ENCODE results near the gene WDTC1. TPM values are rescaled to one million over a fixed set of nuclear protein-coding genes. Genes with fewer than 3 reads are reported as not detected.
A peak's percentile ranks its signal among the peaks of the same experiment; 100 is the strongest.

Gene WDTC1
- total RNA-seq, 6 experiments from 2014 or later: 17.6 to 22.7 (median 19.8) TPM

DNA sequence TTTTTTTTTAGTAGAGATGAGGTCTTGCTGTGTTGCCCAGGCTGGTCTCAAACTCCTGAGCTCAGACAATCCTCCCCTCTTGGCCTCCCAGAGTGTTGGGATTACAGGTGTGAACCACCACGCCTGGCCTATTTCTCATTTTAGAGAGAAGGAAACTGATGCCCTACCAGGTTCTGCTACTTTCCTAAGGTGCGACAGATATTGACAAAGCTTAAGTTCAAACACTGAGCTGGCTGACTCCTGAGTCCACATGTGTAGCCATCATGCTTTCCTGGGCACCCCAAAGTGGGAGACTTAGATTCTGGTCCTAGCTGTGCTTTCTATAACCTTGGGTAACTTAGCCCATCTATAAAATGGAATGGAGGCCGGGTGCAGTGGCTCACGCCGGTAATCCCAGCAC, 82.4 kb downstream of the WDTC1 start:
- no peak for ATAC-seq
- H3K36me3 ChIP-seq: no peaks in the 10 kb centered on the region
- WGBS (ENCODE audit: insufficient coverage, low coverage, low lambda C conversion rate, missing lambda C conversion rate): 90% methylated on average over 2 of the region's 5 CpGs
- H3K9me3 ChIP-seq: no peaks in the 10 kb centered on the region
- no peak overlapping the region for H3K4me3 ChIP-seq
- no peak for DNase-seq
- no peaks in the 10 kb centered on the region for H3K27me3 ChIP-seq
- TF ChIP-seq, protein P1, sequence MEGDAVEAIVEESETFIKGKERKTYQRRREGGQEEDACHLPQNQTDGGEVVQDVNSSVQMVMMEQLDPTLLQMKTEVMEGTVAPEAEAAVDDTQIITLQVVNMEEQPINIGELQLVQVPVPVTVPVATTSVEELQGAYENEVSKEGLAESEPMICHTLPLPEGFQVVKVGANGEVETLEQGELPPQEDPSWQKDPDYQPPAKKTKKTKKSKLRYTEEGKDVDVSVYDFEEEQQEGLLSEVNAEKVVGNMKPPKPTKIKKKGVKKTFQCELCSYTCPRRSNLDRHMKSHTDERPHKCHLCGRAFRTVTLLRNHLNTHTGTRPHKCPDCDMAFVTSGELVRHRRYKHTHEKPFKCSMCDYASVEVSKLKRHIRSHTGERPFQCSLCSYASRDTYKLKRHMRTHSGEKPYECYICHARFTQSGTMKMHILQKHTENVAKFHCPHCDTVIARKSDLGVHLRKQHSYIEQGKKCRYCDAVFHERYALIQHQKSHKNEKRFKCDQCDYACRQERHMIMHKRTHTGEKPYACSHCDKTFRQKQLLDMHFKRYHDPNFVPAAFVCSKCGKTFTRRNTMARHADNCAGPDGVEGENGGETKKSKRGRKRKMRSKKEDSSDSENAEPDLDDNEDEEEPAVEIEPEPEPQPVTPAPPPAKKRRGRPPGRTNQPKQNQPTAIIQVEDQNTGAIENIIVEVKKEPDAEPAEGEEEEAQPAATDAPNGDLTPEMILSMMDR (IDR thresholded peaks at IDR 0.05): no peak
- no peak for TF ChIP-seq POLR2A (IDR thresholded peaks at IDR 0.05)
- peaks cover 0 to 4% (median 0%) of the 10 kb centered on the region in 4 donors for H3K4me1 ChIP-seq
- no peak overlapping the region for H3K27ac ChIP-seq
- intact Hi-C loops (cut with DNase I): no loop called here

DNA sequence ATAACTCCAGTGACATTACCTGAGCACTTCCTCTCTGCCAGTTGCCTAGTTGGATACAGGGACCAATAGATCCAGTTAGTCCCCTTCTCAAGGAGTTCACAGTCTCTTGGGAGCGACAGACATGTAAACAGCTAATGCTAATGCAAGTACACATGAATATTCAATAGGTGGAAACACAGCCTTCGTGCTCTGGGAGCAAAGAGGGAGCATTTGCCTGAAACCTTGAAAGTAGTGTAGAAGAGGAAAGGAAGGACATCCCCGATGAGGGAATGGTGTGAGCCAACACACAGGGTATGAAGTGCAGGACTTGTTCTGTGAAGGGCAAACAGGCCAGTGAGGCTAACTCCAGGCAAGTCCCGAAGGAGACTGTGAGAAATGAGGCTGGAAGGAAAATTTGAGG, 83.7 kb downstream of the WDTC1 start:
- no peak for TF ChIP-seq POLR2A (IDR thresholded peaks at IDR 0.05)
- TF ChIP-seq, protein P1 (IDR thresholded peaks at IDR 0.05): no peak
- no peaks in the 10 kb centered on the region for H3K36me3 ChIP-seq
- ATAC-seq (no peak), DNase-seq (no peak)
- no peak overlapping the region for H3K27ac ChIP-seq
- no peaks in the 10 kb centered on the region for H3K9me3 ChIP-seq
- no peak overlapping the region for H3K4me3 ChIP-seq
- H3K27me3 ChIP-seq: no peaks in the 10 kb centered on the region
- intact Hi-C loops (cut with DNase I): no loop called here
- H3K4me1 ChIP-seq: peaks cover 0 to 7% (median under 1%) of the 10 kb centered on the region in 4 donors
- 25% methylated on average over 4 of the region's 4 CpGs for WGBS (ENCODE audit: insufficient coverage, low coverage, low lambda C conversion rate, missing lambda C conversion rate)

DNA sequence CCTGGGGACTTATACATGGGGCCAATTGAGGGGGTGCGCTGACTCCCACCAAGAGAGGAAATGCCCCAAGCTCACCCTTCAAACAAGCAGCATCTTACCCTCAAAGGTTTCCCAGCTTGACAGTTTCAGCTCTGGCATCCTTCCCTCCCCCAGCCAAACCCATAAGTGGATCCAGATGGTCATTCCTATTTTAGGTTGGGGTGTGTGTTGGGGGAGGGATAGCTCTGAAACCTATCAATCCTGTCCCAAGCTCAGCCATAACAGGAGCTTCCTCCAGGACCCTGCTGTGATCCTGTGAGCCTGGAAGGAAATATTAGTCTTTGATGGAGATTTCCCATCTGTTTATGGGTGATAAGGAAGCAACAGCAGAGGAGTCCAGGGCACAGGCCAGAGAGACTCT, 84.2 kb downstream of the WDTC1 start:
- Histone ChIP-seq H3K4me1 (peaks cover 0 to 12% (median 2%) of the 10 kb centered on the region in 4 donors), H3K36me3 (no peaks in the 10 kb centered on the region), H3K27ac (no peak overlapping the region), H3K4me3 (no peak overlapping the region), H3K27me3 (no peaks in the 10 kb centered on the region), H3K9me3 (no peaks in the 10 kb centered on the region)
- no peak for TF ChIP-seq POLR2A (IDR thresholded peaks at IDR 0.05)
- TF ChIP-seq, protein P1 (IDR thresholded peaks at IDR 0.05): no peak
- no peak for ATAC-seq
- WGBS (ENCODE audit: insufficient coverage, low coverage, low lambda C conversion rate, missing lambda C conversion rate): 60% methylated on average over 1 of the region's 1 CpG
- intact Hi-C loops (cut with DNase I): no loop called here
- DNase-seq: no peak

DNA sequence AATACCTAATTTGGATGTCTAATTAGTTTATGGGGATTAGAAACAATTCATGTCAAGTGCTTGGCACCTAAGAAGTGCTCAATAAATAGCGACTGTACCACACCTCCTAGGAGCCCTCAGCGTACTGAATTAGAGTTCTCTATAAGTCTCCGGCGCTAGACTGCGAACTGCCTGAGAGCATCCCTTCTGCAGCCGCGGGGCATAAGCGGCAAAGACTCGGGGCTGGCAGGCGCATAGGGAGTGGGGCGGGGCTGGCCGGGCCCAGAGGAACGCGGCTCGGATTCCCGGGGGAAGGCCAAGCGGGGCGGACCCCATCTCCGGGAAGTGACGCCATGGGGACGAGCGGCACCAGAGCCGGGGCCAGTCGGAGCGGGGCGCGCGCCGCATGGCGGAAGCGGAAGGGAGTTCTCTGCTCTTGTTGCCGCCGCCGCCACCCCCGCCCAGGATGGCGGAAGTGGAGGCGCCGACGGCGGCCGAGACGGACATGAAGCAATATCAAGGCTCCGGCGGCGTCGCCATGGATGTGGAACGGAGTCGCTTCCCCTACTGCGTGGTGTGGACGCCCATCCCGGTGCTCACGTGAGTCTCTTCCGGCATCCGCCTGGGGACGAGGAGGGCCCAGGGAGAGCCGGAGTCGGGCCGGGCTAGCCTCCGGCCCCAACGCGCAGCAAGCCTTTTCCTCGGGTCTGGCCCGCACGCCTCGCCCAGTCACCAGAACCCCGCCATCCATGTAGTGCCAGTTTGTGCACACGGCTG, 87.6 kb downstream of the WDTC1 start, which contains the start of gene TMEM222:
Gene TMEM222, plus strand, starts transcription at position 351 of the 756 bp plus-strand sequence. Its CDS starts 35 bp downstream, at position 386.
- ATAC-seq (peak; percentile 99 to 100 (median 99)), DNase-seq (peak; percentile 98 to 99 (median 98))
- Histone ChIP-seq H3K4me1 (peaks cover 0 to 15% (median 3%) of the 10 kb centered on the region in 4 donors), H3K4me3 (peak within 1 kb of the TSS; percentile 85 to 92 (median 89)), H3K36me3 (peaks cover 0 to 12% (median 2%) of the 10 kb centered on the region in 4 donors), H3K27ac (peak within 1 kb of the TSS; percentile 49 to 65 (median 59)), H3K9me3 (no peaks in the 10 kb centered on the region), H3K27me3 (no peaks in the 10 kb centered on the region)
- 0% methylated on average over 7 of the region's 67 CpGs for WGBS (ENCODE audit: insufficient coverage, low coverage, low lambda C conversion rate, missing lambda C conversion rate)
- intact Hi-C loops (cut with DNase I): no loop called here
- TF ChIP-seq POLR2A (IDR thresholded peaks at IDR 0.05): peak; percentile 59
- TF ChIP-seq, protein P1 (IDR thresholded peaks at IDR 0.05): peak in 3 of 4 donors; percentile 23 to 39 (median 30)

Measured in right lobe of liver (tissue), 6 donors.